Loucy (cell line): ENCODE measurements around the gene NMT1.

Experiments
- H2AFZ ChIP-seq: fragments of 200-600 bp; sonication (generic); 2 replicates; pipeline ENCODE4 v1.6.0; 2016; ENCODE audit warnings: antibody characterized with exemption, mild to moderate bottlenecking, low read length, moderate library complexity
- H3F3A ChIP-seq: fragments of 200-600 bp; 2 replicates; pipeline ENCODE4 v1.6.0; 2016; ENCODE audit warnings: antibody characterized with exemption, low read depth, mild to moderate bottlenecking
- H3K27me3 ChIP-seq: fragments of 200-600 bp; sonication (generic); 2 replicates; pipeline ENCODE4 v1.6.1; 2014; ENCODE audit warnings: low read length, mild to moderate bottlenecking; ENCODE audit not compliant: insufficient read depth, poor library complexity, severe bottlenecking
- H3K36me3 ChIP-seq: fragments of 200-600 bp; sonication (generic); 2 replicates; pipeline ENCODE4 v1.6.1; 2016; ENCODE audit warnings: low read length; ENCODE audit not compliant: insufficient read depth
- H3K4me1 ChIP-seq: fragments of 200-600 bp; sonication (generic); 2 replicates; pipeline ENCODE4 v1.5.1; 2014; ENCODE audit warnings: low read length, mild to moderate bottlenecking; ENCODE audit not compliant: insufficient read depth, poor library complexity, severe bottlenecking
- H3K4me2 ChIP-seq: fragments of 200-600 bp; sonication (generic); 2 replicates; pipeline ENCODE4 v1.6.0; 2014; ENCODE audit warnings: antibody characterized with exemption, low read length, low read depth, mild to moderate bottlenecking; ENCODE audit not compliant: poor library complexity, severe bottlenecking
- H3K4me3 ChIP-seq: fragments of 200-600 bp; sonication (generic); 2 replicates; pipeline ENCODE4 v1.5.1; 2014; ENCODE audit warnings: low read length, mild to moderate bottlenecking, mixed read lengths; ENCODE audit not compliant: poor library complexity, severe bottlenecking
- H3K79me2 ChIP-seq: fragments of 200-600 bp; sonication (generic); 2 replicates; pipeline ENCODE4 v1.6.1; 2014; ENCODE audit warnings: low read length; ENCODE audit not compliant: insufficient read depth
- H3K9ac ChIP-seq: fragments of 200-600 bp; sonication (generic); 2 replicates; pipeline ENCODE4 v1.6.0; 2014; ENCODE audit warnings: mild to moderate bottlenecking, low read depth, low read length, moderate library complexity; ENCODE audit not compliant: poor library complexity, severe bottlenecking
- H3K9me2 ChIP-seq: fragments of 200-600 bp; sonication (generic); replicated peaks from 2 replicates; pipeline ENCODE4 v1.6.1; 2016; ENCODE audit warnings: low read depth, low read length, mixed read lengths
- H3K9me3 ChIP-seq: fragments of 200-600 bp; sonication (generic); 2 replicates; pipeline ENCODE4 v1.6.1; 2014; ENCODE audit warnings: mild to moderate bottlenecking, antibody characterized with exemption, low read length, low read depth; ENCODE audit not compliant: insufficient read depth
- H4K20me1 ChIP-seq: fragments of 200-600 bp; sonication (generic); 2 replicates; pipeline ENCODE4 v1.6.0; 2014; ENCODE audit warnings: antibody characterized with exemption, low read length, mild to moderate bottlenecking; ENCODE audit not compliant: insufficient read depth, poor library complexity, severe bottlenecking
- EZH2phosphoT487 ChIP-seq: fragments of 200-600 bp; IDR thresholded peaks from 2 replicates; pipeline ENCODE4 v1.6.1; 2018; ENCODE audit warnings: antibody characterized with exemption, mild to moderate bottlenecking, moderate library complexity, borderline replicate concordance
- TF ChIP-seq, protein P1 (sequence below): fragments of 200-600 bp; sonication (generic); conservative IDR thresholded peaks from 2 replicates; pipeline ENCODE4 v1.5.1; 2014; ENCODE audit warnings: mild to moderate bottlenecking, antibody characterized with exemption, low read length

NMT1 gene

DNA sequence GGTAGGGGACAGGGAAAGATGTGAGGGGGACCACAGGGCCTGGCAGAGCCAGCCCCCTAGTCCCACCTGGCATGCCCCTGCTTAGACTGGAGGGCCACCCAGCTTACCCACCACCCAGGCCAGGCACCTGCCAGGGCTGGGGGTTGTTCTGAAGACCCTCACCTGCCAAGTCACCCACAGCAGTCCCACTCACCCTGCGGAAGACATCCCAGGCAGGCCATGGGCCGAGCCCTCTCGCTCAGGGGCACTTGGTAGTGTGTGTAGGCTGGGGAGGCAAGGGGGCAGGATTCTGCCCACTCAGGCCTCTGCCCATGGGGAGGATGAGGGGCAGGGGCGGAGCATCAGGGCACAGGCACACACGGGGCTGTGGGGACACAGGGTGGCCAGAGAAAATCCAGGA lies 67.2 kb downstream of the NMT1 start:
- Histone ChIP-seq H3K4me2 (no peak overlapping the region), H3K9me2 (no peaks in the 10 kb centered on the region), H3K9ac (no peak overlapping the region), H3K9me3 (no peaks in the 10 kb centered on the region), H3K4me3 (no peak overlapping the region), H3K79me2 (no peaks in the 10 kb centered on the region), H3K4me1 (peaks cover 21% of the 10 kb centered on the region), H3K36me3 (no peaks in the 10 kb centered on the region), H3F3A (no peaks in the 10 kb centered on the region), H4K20me1 (no peaks in the 10 kb centered on the region), H2AFZ (no peak overlapping the region), H3K27me3 (no peaks in the 10 kb centered on the region)
- TF ChIP-seq, protein P1, sequence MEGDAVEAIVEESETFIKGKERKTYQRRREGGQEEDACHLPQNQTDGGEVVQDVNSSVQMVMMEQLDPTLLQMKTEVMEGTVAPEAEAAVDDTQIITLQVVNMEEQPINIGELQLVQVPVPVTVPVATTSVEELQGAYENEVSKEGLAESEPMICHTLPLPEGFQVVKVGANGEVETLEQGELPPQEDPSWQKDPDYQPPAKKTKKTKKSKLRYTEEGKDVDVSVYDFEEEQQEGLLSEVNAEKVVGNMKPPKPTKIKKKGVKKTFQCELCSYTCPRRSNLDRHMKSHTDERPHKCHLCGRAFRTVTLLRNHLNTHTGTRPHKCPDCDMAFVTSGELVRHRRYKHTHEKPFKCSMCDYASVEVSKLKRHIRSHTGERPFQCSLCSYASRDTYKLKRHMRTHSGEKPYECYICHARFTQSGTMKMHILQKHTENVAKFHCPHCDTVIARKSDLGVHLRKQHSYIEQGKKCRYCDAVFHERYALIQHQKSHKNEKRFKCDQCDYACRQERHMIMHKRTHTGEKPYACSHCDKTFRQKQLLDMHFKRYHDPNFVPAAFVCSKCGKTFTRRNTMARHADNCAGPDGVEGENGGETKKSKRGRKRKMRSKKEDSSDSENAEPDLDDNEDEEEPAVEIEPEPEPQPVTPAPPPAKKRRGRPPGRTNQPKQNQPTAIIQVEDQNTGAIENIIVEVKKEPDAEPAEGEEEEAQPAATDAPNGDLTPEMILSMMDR, result no peak
- no peak for TF ChIP-seq EZH2phosphoT487

DNA sequence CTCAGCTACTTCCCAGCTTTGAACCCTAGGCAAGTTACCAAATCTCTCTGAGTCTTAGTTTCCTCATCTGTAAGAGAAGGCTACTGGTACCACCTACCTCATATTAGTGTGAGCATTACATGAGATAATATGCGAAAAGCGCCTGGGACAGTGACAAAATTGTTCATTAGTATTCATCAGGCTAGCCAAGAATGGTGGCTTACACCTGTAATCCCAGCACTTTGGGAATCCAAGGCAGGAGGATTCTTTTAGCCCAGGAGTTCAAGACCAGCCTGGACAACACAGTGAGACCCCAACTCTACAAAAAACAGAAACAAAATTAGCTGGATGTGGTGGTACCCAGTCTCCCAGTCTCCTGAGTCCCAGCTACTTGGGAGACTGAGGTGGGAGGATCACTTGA lies 67.9 kb downstream of the NMT1 start:
- Histone ChIP-seq H3K79me2 (no peaks in the 10 kb centered on the region), H2AFZ (no peak overlapping the region), H3K4me3 (no peak overlapping the region), H3K4me2 (no peak overlapping the region), H3F3A (no peaks in the 10 kb centered on the region), H3K27me3 (no peaks in the 10 kb centered on the region), H3K4me1 (peaks cover 15% of the 10 kb centered on the region), H3K9ac (no peak overlapping the region), H3K9me3 (no peaks in the 10 kb centered on the region), H4K20me1 (no peaks in the 10 kb centered on the region), H3K9me2 (no peaks in the 10 kb centered on the region), H3K36me3 (no peaks in the 10 kb centered on the region)
- TF ChIP-seq EZH2phosphoT487, result no peak
- TF ChIP-seq, protein P1, result no peak

DNA sequence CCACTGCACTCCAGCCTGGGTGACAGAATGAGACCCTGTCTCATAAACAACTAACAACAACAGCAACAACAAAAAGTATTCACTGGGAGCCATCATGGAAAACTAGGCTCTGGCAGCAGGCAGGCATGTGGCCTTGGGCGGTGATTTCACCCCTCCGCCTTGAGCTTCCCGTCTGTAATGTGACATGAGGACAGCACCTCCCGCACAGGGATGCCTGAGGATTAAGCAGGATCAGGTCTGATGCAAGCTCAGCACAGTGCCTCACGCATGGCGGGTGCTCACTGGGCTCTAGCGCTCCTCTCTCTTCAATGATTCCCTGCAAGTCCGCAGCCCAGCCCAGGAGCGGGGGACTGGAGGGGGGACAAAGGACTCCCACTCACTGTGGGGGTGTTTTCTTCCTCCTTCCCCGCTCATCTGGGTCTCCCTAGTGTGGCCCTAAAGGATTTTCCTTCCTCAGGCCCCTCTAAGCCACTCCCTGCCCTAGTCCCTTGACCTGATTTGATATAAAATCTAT lies 68.4 kb downstream of the NMT1 start:
- Histone ChIP-seq H2AFZ (no peak overlapping the region), H3K4me3 (no peak overlapping the region), H3K79me2 (no peaks in the 10 kb centered on the region), H3K9me2 (no peaks in the 10 kb centered on the region), H3K4me1 (peaks cover 12% of the 10 kb centered on the region), H3K9me3 (no peaks in the 10 kb centered on the region), H3K4me2 (no peak overlapping the region), H3F3A (no peaks in the 10 kb centered on the region), H3K36me3 (no peaks in the 10 kb centered on the region), H3K9ac (no peak overlapping the region), H4K20me1 (no peaks in the 10 kb centered on the region), H3K27me3 (no peaks in the 10 kb centered on the region)
- no peak for TF ChIP-seq EZH2phosphoT487
- TF ChIP-seq, protein P1, result no peak
